D721Med (cell line): ENCODE data around the gene ITGA11.

ENCODE experiments used
- DNase-seq: peaks from one replicate; pipeline ENCODE4 v3.0.0; 2011; ENCODE audit warnings: low spot score; ENCODE audit not compliant: insufficient read length
- FAIRE-seq: peaks from 2 replicates; lab custom pipeline; 2011; peaks lifted over from hg19 to GRCh38; lab: Jason Lieb, UNC
- TF ChIP-seq, protein P1 (sequence below): IDR thresholded peaks from 2 replicates; pipeline ENCODE4 v1.5.1; 2012; ENCODE audit warnings: mild to moderate bottlenecking, control low read depth; ENCODE audit not compliant: insufficient read depth; ENCODE audit errors: missing control alignments

The ITGA11 gene

GRCh38 chr15:68431792-68432401 lies at the start of gene ITGA11:
TSS of gene ITGA11 (minus strand) at chr15:68432163. CDS start at chr15:68432066, 97 bp downstream.
- no peak for DNase-seq
- no peak for FAIRE-seq
- TF ChIP-seq, protein P1, sequence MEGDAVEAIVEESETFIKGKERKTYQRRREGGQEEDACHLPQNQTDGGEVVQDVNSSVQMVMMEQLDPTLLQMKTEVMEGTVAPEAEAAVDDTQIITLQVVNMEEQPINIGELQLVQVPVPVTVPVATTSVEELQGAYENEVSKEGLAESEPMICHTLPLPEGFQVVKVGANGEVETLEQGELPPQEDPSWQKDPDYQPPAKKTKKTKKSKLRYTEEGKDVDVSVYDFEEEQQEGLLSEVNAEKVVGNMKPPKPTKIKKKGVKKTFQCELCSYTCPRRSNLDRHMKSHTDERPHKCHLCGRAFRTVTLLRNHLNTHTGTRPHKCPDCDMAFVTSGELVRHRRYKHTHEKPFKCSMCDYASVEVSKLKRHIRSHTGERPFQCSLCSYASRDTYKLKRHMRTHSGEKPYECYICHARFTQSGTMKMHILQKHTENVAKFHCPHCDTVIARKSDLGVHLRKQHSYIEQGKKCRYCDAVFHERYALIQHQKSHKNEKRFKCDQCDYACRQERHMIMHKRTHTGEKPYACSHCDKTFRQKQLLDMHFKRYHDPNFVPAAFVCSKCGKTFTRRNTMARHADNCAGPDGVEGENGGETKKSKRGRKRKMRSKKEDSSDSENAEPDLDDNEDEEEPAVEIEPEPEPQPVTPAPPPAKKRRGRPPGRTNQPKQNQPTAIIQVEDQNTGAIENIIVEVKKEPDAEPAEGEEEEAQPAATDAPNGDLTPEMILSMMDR, result no peak

DNA sequence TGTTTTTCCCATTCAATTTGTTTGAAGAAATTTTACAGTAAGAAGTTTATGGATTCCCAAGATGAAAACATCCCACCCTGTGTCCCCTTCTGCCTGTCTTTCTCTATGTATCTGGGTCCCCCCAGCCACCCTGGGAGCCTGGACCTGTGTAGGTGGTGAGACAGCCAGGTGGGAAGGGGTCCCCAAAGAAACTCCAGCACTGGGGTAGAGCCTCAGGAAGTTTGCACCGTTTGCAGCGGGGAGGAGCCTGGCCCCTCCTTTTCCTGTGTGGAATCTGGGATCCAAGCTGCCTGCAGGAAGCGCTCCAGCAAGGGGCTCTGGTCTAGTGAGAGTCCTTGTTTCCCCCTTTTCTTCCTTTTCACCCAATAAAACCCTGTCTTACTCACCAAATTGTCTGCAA lies 49.4 kb upstream of the ITGA11 start:
- FAIRE-seq, result no peak

GRCh38 chr15:68480296-68480695 lies 48.3 kb upstream of the ITGA11 start:
- TF ChIP-seq, protein P1, result no peak
- DNase-seq, result no peak
- FAIRE-seq, result no peak

More for the DNA sequence above, 49.4 kb upstream of the ITGA11 start:
- TF ChIP-seq, protein P1, result no peak
- DNase-seq, result no peak

GRCh38 chr15:68479870-68480269 lies 47.9 kb upstream of the ITGA11 start:
- FAIRE-seq (no peak), DNase-seq (no peak)
- TF ChIP-seq, protein P1, result no peak

DNA sequence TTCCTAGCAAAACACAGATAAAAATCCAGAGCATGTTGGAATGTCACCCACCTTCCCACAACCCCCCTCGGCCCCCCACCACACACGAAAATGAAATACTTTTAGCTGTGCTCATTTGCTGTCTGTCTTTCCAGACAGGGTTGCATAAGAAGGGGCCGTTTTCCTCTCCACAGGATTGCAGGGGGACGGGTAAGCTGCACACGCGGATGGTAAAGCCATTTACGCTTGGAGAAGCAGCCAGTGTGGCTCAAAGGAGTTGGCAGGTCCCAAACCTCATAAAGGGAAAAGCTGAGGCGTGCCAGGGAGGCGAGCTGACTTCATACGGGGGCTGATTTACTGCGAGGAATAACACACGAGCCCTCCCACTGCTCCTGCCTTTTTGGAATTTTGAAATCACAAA lies 47.4 kb upstream of the ITGA11 start:
- TF ChIP-seq, protein P1, result no peak
- FAIRE-seq (no peak), DNase-seq (no peak)

DNA sequence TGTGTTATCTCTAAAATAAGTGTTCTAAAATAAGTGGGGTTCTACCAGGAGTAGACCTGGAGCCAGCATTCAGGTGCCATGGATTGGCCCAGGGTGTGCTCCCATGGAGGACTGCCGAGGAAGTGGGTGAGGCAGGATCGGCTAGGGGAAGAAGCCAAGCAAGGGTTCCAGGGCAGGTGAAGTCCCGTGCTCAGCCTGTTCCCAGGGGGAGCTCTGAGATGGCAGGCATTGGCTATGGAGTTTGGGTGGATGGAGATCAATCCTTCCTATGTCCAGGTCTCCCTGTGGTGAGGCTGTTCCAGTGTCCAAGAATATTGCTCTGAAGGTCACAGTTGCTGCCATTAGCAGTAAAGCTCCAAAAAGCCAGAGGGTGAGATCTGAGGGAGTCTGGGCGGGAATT lies 46.9 kb upstream of the ITGA11 start:
- TF ChIP-seq, protein P1, result no peak
- DNase-seq (no peak), FAIRE-seq (no peak)

DNA sequence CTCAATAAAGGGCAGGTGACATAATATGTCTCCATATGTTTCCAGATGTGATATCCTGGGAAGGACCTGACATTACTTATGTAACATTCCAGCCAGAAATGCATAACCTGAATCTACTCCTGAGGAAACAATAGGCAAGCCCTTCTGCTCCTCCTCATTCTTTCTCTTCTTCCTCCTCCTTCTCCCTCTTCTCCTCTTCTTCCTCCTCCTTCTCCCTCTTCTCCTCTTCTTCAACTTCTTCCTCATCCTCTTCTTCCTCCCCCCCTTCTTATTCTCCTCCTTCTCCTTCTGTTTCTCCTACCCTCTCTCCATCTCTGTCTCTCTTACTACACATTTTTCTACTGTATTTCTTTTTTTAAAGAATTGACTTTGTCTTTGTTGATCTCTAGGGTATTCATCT lies 43.5 kb upstream of the ITGA11 start:
- TF ChIP-seq, protein P1, result no peak
- FAIRE-seq (no peak), DNase-seq (no peak)
